ENCODE measurements around the gene APOBR. TPM values are rescaled to one million over a fixed set of nuclear protein-coding genes. Genes with fewer than 3 reads are reported as not detected.
"Not testable (repeated sequence)": the region's sequence is repeated elsewhere in the genome, so short reads cannot be mapped to it uniquely, and the experiment has no call there.

The APOBR gene
- total and polyA plus RNA-seq, 2 experiments from 2014 or later: not detected

DNA sequence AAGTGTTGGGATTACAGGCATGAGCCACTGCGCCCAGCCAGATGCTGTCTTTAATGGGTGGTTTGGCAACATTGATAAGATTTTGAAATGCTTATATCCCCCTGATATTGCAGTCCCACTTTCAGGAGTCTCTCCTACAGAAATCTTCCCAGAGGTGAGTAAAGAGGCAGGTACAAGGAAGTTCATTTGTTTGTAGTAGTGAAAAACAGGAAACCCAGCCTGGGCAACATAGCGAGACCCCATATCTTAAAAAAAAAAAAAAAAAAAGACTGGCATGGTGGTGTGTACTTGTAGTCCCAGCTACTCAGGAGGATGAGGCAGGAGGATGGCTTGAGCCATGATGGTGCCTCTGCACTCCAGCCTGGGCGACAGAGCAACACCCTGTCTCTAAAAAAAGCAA lies 50.6 kb downstream of the APOBR start:
- Histone ChIP-seq H3K27ac (no peak overlapping the region), H3K27me3 (replicated peaks; ENCODE audit: insufficient read depth) (no peaks in the 10 kb centered on the region; the same call in 1 of the 2 replicates), H4K20me1 (ENCODE audit: insufficient read depth) (no peaks in the 10 kb centered on the region), H2AFZ (no peak overlapping the region), H3F3A (ENCODE audit: insufficient read depth) (no peaks in the 10 kb centered on the region), H3K9me2 (ENCODE audit: insufficient read depth) (no peaks in the 10 kb centered on the region), H3K4me3 (no peak overlapping the region), H3K9ac (no peak overlapping the region), H3K4me2 (ENCODE audit: unreplicated experiment) (no peak overlapping the region), H3K36me3 (ENCODE audit: low read depth) (no peaks in the 10 kb centered on the region), H3K4me1 (ENCODE audit: insufficient read depth) (no peaks in the 10 kb centered on the region), H3K79me2 (ENCODE audit: insufficient read depth) (no peaks in the 10 kb centered on the region), H3K9me3 (ENCODE audit: low read depth) (no peaks in the 10 kb centered on the region)
- 65 to 68% methylated on average over 3 of the region's 3 CpGs for WGBS, 2 experiments (ENCODE audit: low coverage in 1 of 2, low lambda C conversion rate in 2 of 2, missing lambda C conversion rate in 2 of 2)
- TF ChIP-seq EZH2phosphoT487 (IDR thresholded peaks at IDR 0.05; ENCODE audit: insufficient read depth, low read depth) (no peak), EZH2 (IDR thresholded peaks at IDR 0.05; ENCODE audit: insufficient read depth, poor library complexity, severe bottlenecking) (no peak)
- DNase-seq: no peak
- in situ Hi-C loops (cut with MboI): loop anchor here (25.0 kb wide), 1 partner anchor 392 kb away; the partner anchor contains the start of genes CD19 and RABEP2

DNA sequence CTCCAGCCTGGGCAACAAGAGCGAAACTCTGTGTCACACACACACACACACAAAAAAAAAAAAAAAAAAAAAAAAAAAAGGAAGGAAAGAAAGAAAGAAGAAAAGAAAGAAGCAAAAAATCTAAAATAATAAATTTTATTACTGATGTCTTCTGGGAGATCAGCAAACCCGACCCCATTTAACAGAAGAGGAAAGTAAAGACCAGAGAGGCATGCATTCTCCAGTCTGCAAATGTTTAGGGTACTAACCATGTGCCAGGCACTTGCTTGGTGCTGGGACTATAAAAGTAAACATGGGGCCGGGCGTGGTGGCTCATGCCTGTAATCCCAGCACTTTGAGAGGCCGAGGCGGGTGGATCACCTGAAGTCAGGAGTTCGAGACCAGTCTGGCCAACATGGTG lies 51.5 kb downstream of the APOBR start:
- not testable (repeated sequence) for H3K27ac ChIP-seq; H3K36me3 ChIP-seq (ENCODE audit: low read depth); H3K4me1 ChIP-seq (ENCODE audit: insufficient read depth); H3K9ac ChIP-seq; H4K20me1 ChIP-seq (ENCODE audit: insufficient read depth); H3F3A ChIP-seq (ENCODE audit: insufficient read depth); H3K27me3 ChIP-seq (replicated peaks; ENCODE audit: insufficient read depth); H3K79me2 ChIP-seq (ENCODE audit: insufficient read depth); DNase-seq; H3K9me3 ChIP-seq (ENCODE audit: low read depth); H3K4me2 ChIP-seq (ENCODE audit: unreplicated experiment); H2AFZ ChIP-seq; H3K9me2 ChIP-seq (ENCODE audit: insufficient read depth); H3K4me3 ChIP-seq
- in situ Hi-C loops (cut with MboI): loop anchor here (25.0 kb wide), 1 partner anchor 391 kb away; the partner anchor contains the start of genes CD19 and RABEP2
- 73 to 86% methylated on average over 6 to 7 of the region's 7 CpGs for WGBS, 2 experiments (ENCODE audit: low coverage in 1 of 2, low lambda C conversion rate in 2 of 2, missing lambda C conversion rate in 2 of 2)

DNA sequence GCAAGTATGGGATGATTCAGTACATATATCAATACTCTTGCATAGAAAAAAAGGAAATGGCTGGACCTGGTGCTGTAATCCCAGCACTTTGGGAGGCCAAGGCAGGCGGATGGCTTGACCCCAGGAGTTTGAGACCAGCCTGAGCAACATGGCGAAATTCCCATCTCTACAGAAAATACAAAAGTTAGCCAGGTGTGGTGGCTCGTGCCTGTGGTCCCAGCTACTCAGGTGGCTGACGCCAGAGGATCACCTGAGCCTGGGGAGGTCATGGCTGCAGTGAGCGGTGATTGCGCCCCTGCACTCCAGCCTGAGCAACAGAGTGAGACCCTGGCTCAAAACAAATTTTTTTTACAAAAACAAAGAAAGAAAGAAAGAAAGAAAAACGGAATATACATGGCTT lies 52.2 kb downstream of the APOBR start:
- Histone ChIP-seq H3K79me2 (ENCODE audit: insufficient read depth) (no peaks in the 10 kb centered on the region), H3F3A (ENCODE audit: insufficient read depth) (no peaks in the 10 kb centered on the region), H3K27ac (no peak overlapping the region), H3K4me2 (ENCODE audit: unreplicated experiment) (no peak overlapping the region), H4K20me1 (ENCODE audit: insufficient read depth) (no peaks in the 10 kb centered on the region), H3K9me3 (ENCODE audit: low read depth) (no peaks in the 10 kb centered on the region), H3K36me3 (ENCODE audit: low read depth) (no peaks in the 10 kb centered on the region), H2AFZ (no peak overlapping the region), H3K9me2 (ENCODE audit: insufficient read depth) (no peaks in the 10 kb centered on the region), H3K4me3 (no peak overlapping the region), H3K9ac (no peak overlapping the region), H3K27me3 (replicated peaks; ENCODE audit: insufficient read depth) (no peaks in the 10 kb centered on the region; the same call in 1 of the 2 replicates), H3K4me1 (ENCODE audit: insufficient read depth) (no peaks in the 10 kb centered on the region)
- in situ Hi-C loops (cut with MboI): loop anchor here (25.0 kb wide), 1 partner anchor 391 kb away; the partner anchor contains the start of genes CD19 and RABEP2
- 69 to 70% methylated on average over 7 of the region's 7 CpGs for WGBS, 2 experiments (ENCODE audit: low coverage in 1 of 2, low lambda C conversion rate in 2 of 2, missing lambda C conversion rate in 2 of 2)
- no peak for DNase-seq
- TF ChIP-seq EZH2phosphoT487 (IDR thresholded peaks at IDR 0.05; ENCODE audit: insufficient read depth, low read depth): no peak
- no peak for TF ChIP-seq EZH2 (IDR thresholded peaks at IDR 0.05; ENCODE audit: insufficient read depth, poor library complexity, severe bottlenecking)

DNA sequence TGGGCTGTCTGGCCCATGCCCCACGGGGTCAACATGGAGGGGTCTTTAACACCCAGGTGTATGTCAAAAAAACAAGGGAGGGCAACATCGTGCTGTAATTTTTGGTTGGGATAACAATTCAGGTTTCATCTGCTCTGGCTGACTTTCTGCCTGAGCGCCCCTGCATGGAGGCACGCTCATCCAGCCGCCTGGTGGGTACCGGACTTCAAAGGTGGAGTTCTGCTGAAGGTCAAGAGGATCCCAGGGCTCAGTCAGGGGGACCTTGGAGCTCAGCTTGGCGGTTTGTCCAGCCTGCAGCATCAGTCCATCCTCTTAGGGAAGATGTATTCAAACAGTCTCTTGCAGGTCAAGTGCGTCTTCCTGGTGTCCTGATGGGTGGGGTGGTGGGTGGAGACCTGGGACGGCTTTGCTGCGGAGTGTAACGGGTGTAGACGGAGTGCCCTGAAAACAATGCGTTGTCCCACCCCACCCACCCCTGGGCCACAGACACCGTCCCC lies 53.9 kb downstream of the APOBR start:
- WGBS, 2 experiments (ENCODE audit: low coverage in 1 of 2, low lambda C conversion rate in 2 of 2, missing lambda C conversion rate in 2 of 2): 58 to 67% methylated on average over 7 to 14 of the region's 14 CpGs
- no peaks in the 10 kb centered on the region for H3K9me3 ChIP-seq (ENCODE audit: low read depth)
- H3K79me2 ChIP-seq (ENCODE audit: insufficient read depth): no peaks in the 10 kb centered on the region
- no peaks in the 10 kb centered on the region for H3K4me1 ChIP-seq (ENCODE audit: insufficient read depth)
- no peaks in the 10 kb centered on the region for H3K36me3 ChIP-seq (ENCODE audit: low read depth)
- H3K27me3 ChIP-seq (replicated peaks; ENCODE audit: insufficient read depth): no peaks in the 10 kb centered on the region; the same call in 1 of the 2 replicates
- H4K20me1 ChIP-seq (ENCODE audit: insufficient read depth): no peaks in the 10 kb centered on the region
- no peak for DNase-seq
- no peak overlapping the region for H3K9ac ChIP-seq
- H3K9me2 ChIP-seq (ENCODE audit: insufficient read depth): no peaks in the 10 kb centered on the region
- no peak overlapping the region for H3K4me3 ChIP-seq
- no peak overlapping the region for H3K27ac ChIP-seq
- H3F3A ChIP-seq (ENCODE audit: insufficient read depth): no peaks in the 10 kb centered on the region
- in situ Hi-C loops (cut with MboI): loop anchor here (25.0 kb wide), 1 partner anchor 389 kb away; the partner anchor contains the start of genes CD19 and RABEP2
- H2AFZ ChIP-seq: no peak overlapping the region
- TF ChIP-seq EZH2 (IDR thresholded peaks at IDR 0.05; ENCODE audit: insufficient read depth, poor library complexity, severe bottlenecking) (no peak), EZH2phosphoT487 (IDR thresholded peaks at IDR 0.05; ENCODE audit: insufficient read depth, low read depth) (no peak)
- no peak overlapping the region for H3K4me2 ChIP-seq (ENCODE audit: unreplicated experiment)

Other genes with a start within 250 kb of the APOBR start
- gene SBK1, start 202.1 kb upstream of the APOBR start, total RNA-seq (2014; rRNA removed; shearing (Covaris generic)): not detected in 2 replicates
- gene SBK1, start 202.1 kb upstream of the APOBR start, polyA plus RNA-seq (2016; fragmentation: Nextera tagmentation; extraction: Ambion mirVana): not detected in 2 replicates
- 0.32 TPM in 1 of 2 replicates, not detected in the other for gene NPIPB6, start 131.1 kb upstream of the APOBR start, total RNA-seq (2014; rRNA removed; shearing (Covaris generic))
- 0.25 and 0.48 TPM in 2 replicates for gene NPIPB6, start 131.1 kb upstream of the APOBR start, polyA plus RNA-seq (2016; fragmentation: Nextera tagmentation; extraction: Ambion mirVana)
- 58.7 and 85.1 TPM in 2 replicates for gene EIF3CL, start 90.8 kb upstream of the APOBR start, total RNA-seq (2014; rRNA removed; shearing (Covaris generic))
- 1.4 and 1.5 TPM in 2 replicates for gene EIF3CL, start 90.8 kb upstream of the APOBR start, polyA plus RNA-seq (2016; fragmentation: Nextera tagmentation; extraction: Ambion mirVana)
- not detected in 2 replicates for gene NPIPB7, start 22.3 kb upstream of the APOBR start, total RNA-seq (2014; rRNA removed; shearing (Covaris generic))
- not detected in 2 replicates for gene NPIPB7, start 22.3 kb upstream of the APOBR start, polyA plus RNA-seq (2016; fragmentation: Nextera tagmentation; extraction: Ambion mirVana)
- gene CLN3, start 2.6 kb upstream of the APOBR start, total RNA-seq (2014; rRNA removed; shearing (Covaris generic)): 10.4 and 15.8 TPM in 2 replicates
- gene CLN3, start 2.6 kb upstream of the APOBR start, polyA plus RNA-seq (2016; fragmentation: Nextera tagmentation; extraction: Ambion mirVana): 21.1 and 21.3 TPM in 2 replicates
- gene IL27, start 12.2 kb downstream of the APOBR start, total RNA-seq (2014; rRNA removed; shearing (Covaris generic)): not detected in 2 replicates
- not detected in 2 replicates for gene IL27, start 12.2 kb downstream of the APOBR start, polyA plus RNA-seq (2016; fragmentation: Nextera tagmentation; extraction: Ambion mirVana)
- gene NUPR1, start 44.3 kb downstream of the APOBR start, total RNA-seq (2014; rRNA removed; shearing (Covaris generic)): 22.3 and 54.8 TPM in 2 replicates
- 321 and 334 TPM in 2 replicates for gene NUPR1, start 44.3 kb downstream of the APOBR start, polyA plus RNA-seq (2016; fragmentation: Nextera tagmentation; extraction: Ambion mirVana)
- 5.7 and 6.3 TPM in 2 replicates for gene SGF29, start 59.3 kb downstream of the APOBR start, total RNA-seq (2014; rRNA removed; shearing (Covaris generic))
- 8.9 and 9.9 TPM in 2 replicates for gene SGF29, start 59.3 kb downstream of the APOBR start, polyA plus RNA-seq (2016; fragmentation: Nextera tagmentation; extraction: Ambion mirVana)
- gene SULT1A2, start 102.4 kb downstream of the APOBR start, total RNA-seq (2014; rRNA removed; shearing (Covaris generic)): not detected in 2 replicates
- gene SULT1A2, start 102.4 kb downstream of the APOBR start, polyA plus RNA-seq (2016; fragmentation: Nextera tagmentation; extraction: Ambion mirVana): not detected in 2 replicates
- not detected in 2 replicates for gene SULT1A1, start 115.4 kb downstream of the APOBR start, total RNA-seq (2014; rRNA removed; shearing (Covaris generic))
- gene SULT1A1, start 115.4 kb downstream of the APOBR start, polyA plus RNA-seq (2016; fragmentation: Nextera tagmentation; extraction: Ambion mirVana): not detected in 2 replicates
- gene NPIPB8, start 143.4 kb downstream of the APOBR start, total RNA-seq (2014; rRNA removed; shearing (Covaris generic)): not detected in 2 replicates
- not detected in 2 replicates for gene NPIPB8, start 143.4 kb downstream of the APOBR start, polyA plus RNA-seq (2016; fragmentation: Nextera tagmentation; extraction: Ambion mirVana)
- 105 and 108 TPM in 2 replicates for gene EIF3C, start 216.8 kb downstream of the APOBR start, total RNA-seq (2014; rRNA removed; shearing (Covaris generic))
- gene EIF3C, start 216.8 kb downstream of the APOBR start, polyA plus RNA-seq (2016; fragmentation: Nextera tagmentation; extraction: Ambion mirVana): 515 and 533 TPM in 2 replicates

Measured in GM23248 (cell line).